ENCODE results near the gene ATAD3C.
"Not testable (repeated sequence)": the region's sequence is repeated elsewhere in the genome, so short reads cannot be mapped to it uniquely, and the experiment has no call there.

The ATAD3C gene

DNA sequence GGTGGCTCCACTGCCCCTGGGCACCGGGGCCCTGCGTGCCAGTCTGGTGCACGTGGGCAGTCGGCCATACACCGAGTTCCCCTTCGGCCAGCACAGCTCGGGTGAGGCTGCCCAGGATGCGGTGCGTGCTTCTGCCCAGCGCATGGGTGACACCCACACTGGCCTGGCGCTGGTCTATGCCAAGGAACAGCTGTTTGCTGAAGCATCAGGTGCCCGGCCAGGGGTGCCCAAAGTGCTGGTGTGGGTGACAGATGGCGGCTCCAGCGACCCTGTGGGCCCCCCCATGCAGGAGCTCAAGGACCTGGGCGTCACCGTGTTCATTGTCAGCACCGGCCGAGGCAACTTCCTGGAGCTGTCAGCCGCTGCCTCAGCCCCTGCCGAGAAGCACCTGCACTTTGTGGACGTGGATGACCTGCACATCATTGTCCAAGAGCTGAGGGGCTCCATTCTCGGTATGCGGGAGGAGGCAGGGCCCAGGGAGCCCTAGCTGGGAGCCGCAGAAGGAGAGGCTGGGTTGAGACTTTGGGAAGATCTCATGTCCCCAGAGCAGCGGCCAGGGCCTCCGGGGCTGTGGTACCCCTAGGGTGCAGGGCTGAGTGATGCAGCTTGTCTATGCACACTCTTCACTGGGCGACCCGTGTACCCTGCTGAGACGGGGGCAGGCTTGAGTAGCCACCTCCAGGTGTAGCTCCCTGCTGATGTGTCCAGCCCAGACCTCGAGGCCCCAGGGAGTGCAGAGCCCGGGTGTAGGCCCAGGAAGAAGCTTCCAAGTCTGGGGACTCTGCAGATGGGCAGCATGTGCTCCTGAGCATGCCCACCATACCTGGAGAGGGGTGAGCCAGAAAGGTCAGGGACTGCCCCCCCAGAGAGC lies 12.2 kb upstream of the ATAD3C start:
- H3K36me3 ChIP-seq (ENCODE audit: control insufficient read depth, insufficient read depth, low read length), result no peaks in the 10 kb centered on the region
- no peak overlapping the region for H3K4me3 ChIP-seq (ENCODE audit: insufficient read depth, low read depth, low read length, poor library complexity, severe bottlenecking)
- DNase-seq, result no peak
- H3K9me3 ChIP-seq (ENCODE audit: control insufficient read depth, low read length), result no peaks in the 10 kb centered on the region
- no peak overlapping the region for H3K27ac ChIP-seq (ENCODE audit: insufficient read depth, low read length, poor library complexity, severe bottlenecking)
- H3K27me3 ChIP-seq (replicated peaks; ENCODE audit: control insufficient read depth, insufficient read depth, low read length, poor library complexity, severe bottlenecking), result peaks cover 53% of the 10 kb centered on the region
- peaks cover 13% of the 10 kb centered on the region for H3K4me1 ChIP-seq (ENCODE audit: control insufficient read depth, insufficient read depth, low read length, poor library complexity, severe bottlenecking)

DNA sequence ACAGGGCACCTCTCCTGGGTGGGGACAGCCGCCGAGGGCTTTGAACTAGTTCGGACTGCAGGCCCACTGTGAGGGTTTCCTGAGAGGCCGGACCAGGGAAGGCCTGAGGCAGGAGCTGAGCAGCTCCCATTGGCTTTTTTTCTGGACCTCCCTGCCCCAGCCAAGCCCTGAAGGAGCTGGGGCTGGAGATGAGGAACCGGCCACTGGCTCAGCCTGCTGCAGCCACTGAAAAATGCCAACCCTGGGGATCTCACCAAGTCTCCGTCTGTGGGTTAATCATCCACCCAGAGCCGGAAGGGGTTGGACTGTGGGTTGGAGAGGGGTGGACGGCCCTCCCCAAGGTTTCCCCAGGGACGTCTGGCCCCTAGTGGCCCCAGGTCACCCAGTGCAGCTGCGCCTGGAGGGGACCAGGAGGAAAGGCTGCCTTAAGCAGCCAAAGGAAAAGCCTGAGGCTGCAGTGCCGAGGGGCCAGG lies 11.5 kb upstream of the ATAD3C start:
- Histone ChIP-seq H3K9me3 (ENCODE audit: control insufficient read depth, low read length) (no peaks in the 10 kb centered on the region), H3K27ac (ENCODE audit: insufficient read depth, low read length, poor library complexity, severe bottlenecking) (no peak overlapping the region), H3K27me3 (replicated peaks; ENCODE audit: control insufficient read depth, insufficient read depth, low read length, poor library complexity, severe bottlenecking) (peaks cover 50% of the 10 kb centered on the region), H3K4me1 (ENCODE audit: control insufficient read depth, insufficient read depth, low read length, poor library complexity, severe bottlenecking) (peaks cover 13% of the 10 kb centered on the region), H3K4me3 (ENCODE audit: insufficient read depth, low read depth, low read length, poor library complexity, severe bottlenecking) (no peak overlapping the region), H3K36me3 (ENCODE audit: control insufficient read depth, insufficient read depth, low read length) (no peaks in the 10 kb centered on the region)
- no peak for DNase-seq

DNA sequence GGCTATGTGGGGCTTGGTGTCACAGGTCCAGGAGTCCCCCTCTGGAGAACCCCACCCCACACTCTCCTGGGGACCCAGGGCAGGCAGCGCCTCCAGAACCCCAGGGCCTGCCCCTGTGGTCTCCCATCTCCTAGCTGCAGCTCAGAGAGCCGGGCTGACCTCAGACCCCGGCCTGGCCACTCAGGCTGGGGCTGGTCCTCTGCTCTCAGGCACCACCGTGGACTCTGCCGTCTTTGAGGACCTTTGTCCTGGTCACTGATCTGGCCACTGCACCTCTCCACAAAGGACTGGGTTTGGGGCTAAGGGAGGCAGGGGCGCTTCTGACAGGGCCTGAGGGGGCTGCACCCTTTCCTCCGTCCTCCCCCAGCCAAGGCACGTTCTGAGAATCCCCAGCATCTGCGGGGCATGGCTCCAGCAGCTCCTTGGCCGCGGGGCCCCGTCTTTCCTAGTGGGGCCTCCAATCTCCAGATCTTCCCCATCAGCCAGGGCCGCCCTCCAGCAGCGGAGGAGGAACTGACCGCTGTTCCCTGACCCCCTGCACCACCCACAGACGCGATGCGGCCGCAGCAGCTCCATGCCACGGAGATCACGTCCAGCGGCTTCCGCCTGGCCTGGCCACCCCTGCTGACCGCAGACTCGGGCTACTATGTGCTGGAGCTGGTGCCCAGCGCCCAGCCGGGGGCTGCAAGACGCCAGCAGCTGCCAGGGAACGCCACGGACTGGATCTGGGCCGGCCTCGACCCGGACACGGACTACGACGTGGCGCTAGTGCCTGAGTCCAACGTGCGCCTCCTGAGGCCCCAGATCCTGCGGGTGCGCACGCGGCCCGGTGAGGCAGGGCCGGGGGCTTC lies 10.7 kb upstream of the ATAD3C start:
- no peak for DNase-seq

DNA sequence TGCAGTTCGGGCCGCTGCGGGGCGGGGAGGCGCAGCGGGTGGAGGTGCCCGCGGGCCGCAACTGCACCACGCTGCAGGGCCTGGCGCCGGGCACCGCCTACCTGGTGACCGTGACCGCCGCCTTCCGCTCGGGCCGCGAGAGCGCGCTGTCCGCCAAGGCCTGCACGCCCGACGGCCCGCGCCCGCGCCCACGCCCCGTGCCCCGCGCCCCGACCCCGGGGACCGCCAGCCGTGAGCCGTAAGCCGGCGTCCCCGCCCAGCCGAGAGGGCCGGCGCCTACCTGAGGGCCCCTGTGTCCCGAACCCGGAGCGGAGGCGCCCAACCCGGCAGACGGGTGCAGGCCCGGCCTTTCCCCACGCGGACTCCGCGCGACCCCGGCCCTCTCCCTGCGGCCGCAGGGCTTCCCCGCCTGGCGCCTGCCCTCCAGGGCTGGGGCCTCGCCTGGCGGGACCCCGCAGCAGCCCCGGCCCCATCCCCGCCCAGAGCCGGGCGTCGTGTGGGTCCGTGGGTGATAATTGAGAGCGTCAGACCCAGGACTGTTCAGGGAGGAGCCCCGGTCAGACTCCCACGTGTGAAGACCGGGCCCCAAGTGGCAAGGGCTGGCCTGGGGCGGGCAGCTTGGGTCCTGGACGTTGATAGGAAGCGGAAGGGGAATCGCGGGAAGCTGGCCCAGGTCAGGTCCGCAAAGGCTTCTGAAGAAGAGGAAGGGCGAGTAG lies 9.8 kb upstream of the ATAD3C start:
- peaks cover 13% of the 10 kb centered on the region for H3K4me1 ChIP-seq (ENCODE audit: control insufficient read depth, insufficient read depth, low read length, poor library complexity, severe bottlenecking)

More for the DNA sequence above, 10.7 kb upstream of the ATAD3C start:
- Histone ChIP-seq H3K27me3 (replicated peaks; ENCODE audit: control insufficient read depth, insufficient read depth, low read length, poor library complexity, severe bottlenecking) (peaks cover 50% of the 10 kb centered on the region), H3K4me3 (ENCODE audit: insufficient read depth, low read depth, low read length, poor library complexity, severe bottlenecking) (no peak overlapping the region), H3K4me1 (ENCODE audit: control insufficient read depth, insufficient read depth, low read length, poor library complexity, severe bottlenecking) (peaks cover 13% of the 10 kb centered on the region), H3K27ac (ENCODE audit: insufficient read depth, low read length, poor library complexity, severe bottlenecking) (no peak overlapping the region), H3K9me3 (ENCODE audit: control insufficient read depth, low read length) (no peaks in the 10 kb centered on the region), H3K36me3 (ENCODE audit: control insufficient read depth, insufficient read depth, low read length) (no peaks in the 10 kb centered on the region)

DNA sequence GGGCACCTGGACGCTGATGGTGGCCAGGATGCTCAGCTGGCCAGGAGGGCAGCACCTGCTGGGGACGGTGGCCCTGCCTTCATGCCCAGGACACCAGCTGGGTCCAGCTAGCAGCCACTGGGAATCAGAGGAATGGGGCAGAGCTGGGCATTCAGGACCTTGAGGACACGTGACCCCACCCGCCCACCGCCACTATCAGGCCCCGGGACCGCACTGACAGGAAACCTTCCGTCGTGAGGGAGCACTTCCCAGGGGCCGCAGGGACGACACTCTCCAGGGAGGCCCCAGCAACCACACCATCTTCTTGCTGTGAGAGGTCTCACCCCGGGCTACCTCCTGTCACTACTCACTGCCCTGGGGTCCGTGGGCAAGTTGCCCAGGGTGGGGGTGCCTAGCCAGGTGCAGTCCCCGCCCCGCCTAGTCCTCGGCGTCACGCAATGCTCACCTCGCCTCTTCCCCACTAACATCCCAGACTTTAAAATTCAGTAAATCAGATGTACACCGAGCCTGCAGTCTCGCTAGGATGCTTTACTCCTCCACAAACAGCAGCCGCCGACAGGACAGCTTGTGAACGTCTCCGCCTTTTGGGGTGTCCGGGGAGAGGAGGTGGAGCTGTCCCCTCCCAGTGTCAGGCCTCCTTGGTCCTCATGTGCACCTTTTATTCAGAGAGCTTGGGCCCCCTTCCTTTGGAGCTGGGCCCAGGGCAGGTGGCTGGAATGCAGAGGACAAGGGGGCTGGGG lies 9.1 kb upstream of the ATAD3C start:
- DNase-seq, result no peak
- Histone ChIP-seq H3K4me3 (ENCODE audit: insufficient read depth, low read depth, low read length, poor library complexity, severe bottlenecking) (no peak overlapping the region), H3K27ac (ENCODE audit: insufficient read depth, low read length, poor library complexity, severe bottlenecking) (no peak overlapping the region), H3K36me3 (ENCODE audit: control insufficient read depth, insufficient read depth, low read length) (no peaks in the 10 kb centered on the region), H3K4me1 (ENCODE audit: control insufficient read depth, insufficient read depth, low read length, poor library complexity, severe bottlenecking) (peaks cover 13% of the 10 kb centered on the region), H3K27me3 (replicated peaks; ENCODE audit: control insufficient read depth, insufficient read depth, low read length, poor library complexity, severe bottlenecking) (peaks cover 39% of the 10 kb centered on the region), H3K9me3 (ENCODE audit: control insufficient read depth, low read length) (no peaks in the 10 kb centered on the region)

More for the DNA sequence above, 9.8 kb upstream of the ATAD3C start:
- Histone ChIP-seq H3K36me3 (ENCODE audit: control insufficient read depth, insufficient read depth, low read length) (no peaks in the 10 kb centered on the region), H3K27ac (ENCODE audit: insufficient read depth, low read length, poor library complexity, severe bottlenecking) (no peak overlapping the region), H3K9me3 (ENCODE audit: control insufficient read depth, low read length) (no peaks in the 10 kb centered on the region), H3K27me3 (replicated peaks; ENCODE audit: control insufficient read depth, insufficient read depth, low read length, poor library complexity, severe bottlenecking) (peaks cover 46% of the 10 kb centered on the region), H3K4me3 (ENCODE audit: insufficient read depth, low read depth, low read length, poor library complexity, severe bottlenecking) (no peak overlapping the region)
- no peak for DNase-seq

DNA sequence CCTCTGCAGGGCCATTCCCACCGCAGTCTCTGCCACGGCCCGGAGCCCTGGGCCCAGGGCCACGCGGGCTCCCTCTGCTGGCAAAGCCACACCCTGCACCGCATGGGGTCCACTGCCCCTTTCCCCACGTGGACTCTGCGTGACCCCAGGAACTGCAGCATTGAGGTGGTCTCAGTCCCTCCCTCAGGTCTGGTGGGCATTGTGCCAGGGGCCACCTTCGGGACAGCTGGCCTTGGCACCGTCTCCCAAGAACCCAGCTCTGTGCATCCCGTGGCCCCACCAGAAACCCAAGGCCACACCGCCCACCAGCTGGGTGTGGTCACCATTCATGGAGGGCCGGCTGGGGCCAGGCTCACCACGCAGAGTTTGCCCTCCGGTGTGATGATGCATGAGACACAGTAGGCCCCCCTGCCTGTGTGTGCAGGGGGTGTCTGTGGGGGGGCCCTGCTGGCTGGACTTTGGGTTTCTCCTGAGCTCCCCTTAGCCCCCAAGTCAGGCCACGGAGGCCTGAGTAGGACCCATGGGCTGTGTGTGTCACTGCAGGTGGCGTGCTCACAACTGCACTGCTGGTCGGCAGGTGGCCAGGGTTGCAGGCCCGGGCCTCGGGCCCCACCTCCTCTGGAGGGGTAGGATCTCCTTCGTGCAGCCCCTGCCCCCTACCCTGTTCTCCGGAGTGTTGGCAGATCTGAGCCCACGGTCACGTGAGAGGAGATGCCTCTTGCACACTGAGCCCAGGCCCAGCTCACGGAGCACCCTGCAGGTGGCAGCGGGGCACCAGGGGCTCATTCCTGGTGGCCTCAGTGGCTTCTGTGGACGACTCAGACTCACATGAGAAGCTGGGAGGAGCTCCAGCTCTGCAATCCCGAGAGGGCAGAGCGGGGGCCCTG lies 8.2 kb upstream of the ATAD3C start:
- H3K27ac ChIP-seq (ENCODE audit: insufficient read depth, low read length, poor library complexity, severe bottlenecking), result no peak overlapping the region
- no peak overlapping the region for H3K4me3 ChIP-seq (ENCODE audit: insufficient read depth, low read depth, low read length, poor library complexity, severe bottlenecking)
- no peaks in the 10 kb centered on the region for H3K36me3 ChIP-seq (ENCODE audit: control insufficient read depth, insufficient read depth, low read length)
- peaks cover 8% of the 10 kb centered on the region for H3K4me1 ChIP-seq (ENCODE audit: control insufficient read depth, insufficient read depth, low read length, poor library complexity, severe bottlenecking)
- no peaks in the 10 kb centered on the region for H3K9me3 ChIP-seq (ENCODE audit: control insufficient read depth, low read length)
- peak; percentile 13 to 28 (median 14) for DNase-seq
- H3K27me3 ChIP-seq (replicated peaks; ENCODE audit: control insufficient read depth, insufficient read depth, low read length, poor library complexity, severe bottlenecking), result peaks cover 34% of the 10 kb centered on the region

DNA sequence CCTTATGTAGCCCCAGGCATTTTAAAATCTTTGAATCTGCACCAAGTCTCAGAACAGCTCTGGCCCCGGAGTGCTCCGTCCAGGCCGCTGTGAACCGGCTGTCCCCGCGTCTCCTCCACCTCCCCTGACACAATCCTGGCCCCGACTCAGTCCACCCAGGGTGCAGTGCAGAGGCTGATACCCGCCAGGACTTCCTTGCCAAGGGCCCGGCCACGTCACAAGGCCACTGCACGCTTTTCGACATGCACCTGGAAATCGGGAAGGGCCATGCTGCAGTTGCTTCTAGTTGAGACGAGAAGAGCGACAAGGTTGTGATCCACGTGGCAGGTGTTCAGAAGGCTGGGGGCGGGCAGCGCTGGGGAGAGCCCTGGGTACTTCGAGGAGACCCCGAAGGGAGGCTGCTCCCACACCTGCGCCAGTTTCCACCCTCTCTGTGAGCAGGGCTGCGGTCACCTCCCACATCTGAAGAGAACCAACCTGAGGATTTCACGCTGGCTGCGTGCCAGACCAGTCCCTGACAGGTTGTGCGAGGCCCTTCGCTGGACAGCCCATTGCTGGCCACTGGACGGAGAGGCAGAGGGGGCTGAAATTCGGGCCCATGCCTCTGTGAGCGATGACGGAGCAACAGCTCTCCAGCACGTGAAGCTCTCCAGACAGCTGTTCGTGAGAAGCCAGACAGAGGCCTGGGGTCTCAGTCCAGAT lies 7.3 kb upstream of the ATAD3C start:
- Histone ChIP-seq H3K36me3 (ENCODE audit: control insufficient read depth, insufficient read depth, low read length) (no peaks in the 10 kb centered on the region), H3K27me3 (replicated peaks; ENCODE audit: control insufficient read depth, insufficient read depth, low read length, poor library complexity, severe bottlenecking) (peaks cover 25% of the 10 kb centered on the region), H3K27ac (ENCODE audit: insufficient read depth, low read length, poor library complexity, severe bottlenecking) (no peak overlapping the region), H3K4me3 (ENCODE audit: insufficient read depth, low read depth, low read length, poor library complexity, severe bottlenecking) (no peak overlapping the region), H3K9me3 (ENCODE audit: control insufficient read depth, low read length) (no peaks in the 10 kb centered on the region), H3K4me1 (ENCODE audit: control insufficient read depth, insufficient read depth, low read length, poor library complexity, severe bottlenecking) (peaks cover 4% of the 10 kb centered on the region)
- no peak for DNase-seq

DNA sequence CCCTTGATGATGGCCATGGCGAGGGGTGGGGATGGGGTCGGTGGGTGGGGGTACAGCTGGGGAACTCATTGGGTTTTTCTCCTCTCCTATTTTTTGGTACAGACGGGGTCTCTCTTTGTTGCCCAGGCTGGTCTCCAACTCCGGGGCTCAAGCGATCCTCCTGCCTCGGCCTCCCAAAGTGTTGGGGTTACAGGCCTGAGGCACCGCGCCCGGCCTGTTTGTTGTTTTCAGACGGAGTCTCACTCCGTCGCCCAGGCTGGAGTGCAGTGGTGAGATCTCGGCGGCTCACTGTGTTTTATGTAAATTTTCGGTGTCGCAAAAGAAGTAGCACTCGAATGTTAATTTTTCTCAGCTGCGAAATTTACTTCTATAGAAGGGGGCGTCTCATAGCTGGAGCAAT lies 2.9 kb upstream of the ATAD3C start:
- H3K36me3 ChIP-seq (ENCODE audit: control insufficient read depth, insufficient read depth, low read length); H3K4me1 ChIP-seq (ENCODE audit: control insufficient read depth, insufficient read depth, low read length, poor library complexity, severe bottlenecking); H3K27me3 ChIP-seq (replicated peaks; ENCODE audit: control insufficient read depth, insufficient read depth, low read length, poor library complexity, severe bottlenecking); H3K27ac ChIP-seq (ENCODE audit: insufficient read depth, low read length, poor library complexity, severe bottlenecking); H3K9me3 ChIP-seq (ENCODE audit: control insufficient read depth, low read length); H3K4me3 ChIP-seq (ENCODE audit: insufficient read depth, low read depth, low read length, poor library complexity, severe bottlenecking); DNase-seq: not testable (repeated sequence)

Data from effector memory CD4-positive, alpha-beta T cell (primary cell).